GM12878 (cell line): ENCODE measurements around the gene INTS14. TPM values are rescaled to one million over a fixed set of nuclear protein-coding genes. Genes with fewer than 3 reads are reported as not detected.

Experiments used
- BACH1 ChIP-seq: fragments of 450-650 bp; IDR thresholded peaks from 2 replicates; pipeline ENCODE4 v1.6.1; 2017; ENCODE audit warnings: mild to moderate bottlenecking, borderline replicate concordance
- BMI1 ChIP-seq: fragments of 450-650 bp; IDR thresholded peaks from 2 replicates; pipeline ENCODE4 v1.6.1; 2016; ENCODE audit warnings: mild to moderate bottlenecking, moderate library complexity, borderline replicate concordance
- CBFB ChIP-seq: IDR thresholded peaks from 2 replicates; pipeline ENCODE4 v1.6.1; 2016; ENCODE audit warnings: antibody characterized with exemption, low read depth
- CBX5 ChIP-seq: sonication (generic); IDR thresholded peaks from 2 replicates; pipeline ENCODE4 v1.6.1; 2016; ENCODE audit warnings: low read depth, moderate library complexity, mild to moderate bottlenecking, inconsistent platforms
- CHD1 ChIP-seq: IDR thresholded peaks from 2 replicates; pipeline ENCODE4 v1.6.1; 2012; ENCODE audit warnings: low read depth, low read length, improper control_type of control experiment
- CHD4 ChIP-seq: fragments of 200-600 bp; sonication (generic); IDR thresholded peaks from 2 replicates; pipeline ENCODE4 v1.6.1; 2016; ENCODE audit warnings: mild to moderate bottlenecking
- DPF2 ChIP-seq: fragments of 450-650 bp; IDR thresholded peaks from 2 replicates; pipeline ENCODE4 v1.6.1; 2017; ENCODE audit warnings: mild to moderate bottlenecking
- KAT2A ChIP-seq: conservative IDR thresholded peaks from 2 replicates; pipeline ENCODE4 v1.6.1; 2011; ENCODE audit warnings: low read depth, low read length; ENCODE audit not compliant: control insufficient read depth
- KDM1A ChIP-seq: fragments of 200-600 bp; sonication (generic); IDR thresholded peaks from 2 replicates; pipeline ENCODE4 v1.6.1; 2016; ENCODE audit warnings: borderline replicate concordance
- KLF5 ChIP-seq: fragments of 450-650 bp; IDR thresholded peaks from 2 replicates; pipeline ENCODE4 v1.6.1; 2014; ENCODE audit warnings: mild to moderate bottlenecking; ENCODE audit not compliant: partially characterized antibody
- MEF2B ChIP-seq: fragments of 450-650 bp; IDR thresholded peaks from 2 replicates; pipeline ENCODE4 v1.6.1; 2018; ENCODE audit warnings: mild to moderate bottlenecking, moderate library complexity; ENCODE audit not compliant: partially characterized antibody, poor library complexity, severe bottlenecking
- MTA3 ChIP-seq: IDR thresholded peaks from 2 replicates; pipeline ENCODE4 v1.6.1; 2012; ENCODE audit warnings: low read length, inconsistent platforms, borderline replicate concordance
- NFXL1 ChIP-seq: fragments of 450-650 bp; IDR thresholded peaks from 2 replicates; pipeline ENCODE4 v1.6.1; 2017; ENCODE audit warnings: antibody characterized with exemption, mild to moderate bottlenecking, borderline replicate concordance
- NR2C1 ChIP-seq: fragments of 450-650 bp; IDR thresholded peaks from 2 replicates; pipeline ENCODE4 v1.6.1; 2017; ENCODE audit warnings: antibody characterized with exemption, mild to moderate bottlenecking, moderate library complexity
- PAX5 ChIP-seq: IDR thresholded peaks from 2 replicates; pipeline ENCODE4 v1.6.1; 2011; ENCODE audit warnings: low read depth, low read length, borderline replicate concordance
- POLR2A ChIP-seq: IDR thresholded peaks from 2 replicates; pipeline ENCODE4 v1.6.1; 2011; ENCODE audit warnings: low read depth, mild to moderate bottlenecking, low read length
- POLR2AphosphoS5 ChIP-seq: IDR thresholded peaks from 2 replicates; pipeline ENCODE4 v1.6.1; 2011; ENCODE audit warnings: mild to moderate bottlenecking, low read length, inconsistent platforms
- RAD51 ChIP-seq: fragments of 450-650 bp; IDR thresholded peaks from 2 replicates; pipeline ENCODE4 v1.6.1; 2016; ENCODE audit warnings: moderate library complexity, mild to moderate bottlenecking, inconsistent platforms
- RBBP5 ChIP-seq: fragments of 200-600 bp; sonication (generic); conservative IDR thresholded peaks from 2 replicates; pipeline ENCODE4 v1.6.1; 2016
- RELA ChIP-seq: fragments of 450-650 bp; IDR thresholded peaks from 2 replicates; pipeline ENCODE4 v1.8.0; 2014; ENCODE audit warnings: borderline replicate concordance; ENCODE audit not compliant: partially characterized antibody
- RUNX3 ChIP-seq: IDR thresholded peaks from 2 replicates; pipeline ENCODE4 v1.6.1; 2012; ENCODE audit warnings: low read length, inconsistent platforms
- SIN3A ChIP-seq: IDR thresholded peaks from 2 replicates; pipeline ENCODE4 v1.6.1; 2012; ENCODE audit warnings: low read depth, low read length, improper control_type of control experiment
- SP1 ChIP-seq: IDR thresholded peaks from one replicate; pipeline ENCODE4 v1.6.1; 2011; ENCODE audit warnings: low read depth, low read length
- SREBF2 ChIP-seq: IDR thresholded peaks from 2 replicates; pipeline ENCODE4 v1.6.1; 2012; ENCODE audit warnings: mild to moderate bottlenecking, low read length
- SUZ12 ChIP-seq: fragments of 200-600 bp; sonication (generic); IDR thresholded peaks from one replicate; pipeline ENCODE4 v1.6.1; 2018; ENCODE audit warnings: antibody characterized with exemption, mild to moderate bottlenecking; ENCODE audit not compliant: unreplicated experiment
- YY1 ChIP-seq: IDR thresholded peaks from 2 replicates; pipeline ENCODE4 v1.6.1; 2011; ENCODE audit warnings: low read depth, mild to moderate bottlenecking, low read length
- ZZZ3 ChIP-seq: IDR thresholded peaks from 2 replicates; pipeline ENCODE4 v1.6.1; 2011; ENCODE audit warnings: low read depth; ENCODE audit not compliant: control insufficient read depth, insufficient read length
- polyA plus RNA-seq, 11 experiments: library from polyadenylated mRNA; depleted of rRNA in 4 of 11; unstranded in 6 of 11; stranded (reverse) in 5 of 11; fragments of >200 nt; fragmentation: Nextera tagmentation in 4 of 11; fragmentation: Illumina TruSeq in 1 of 11; extraction: Ambion mirVana in 4 of 11; extraction: Trizol in 1 of 11; gene quantifications; 1 replicate in 1 of 11; 2 replicates in 10 of 11; pipeline versions ENCODE4 v1.2.1 to v1.2.3, GENCODE V29; 2011 to 2016; ENCODE audit warnings: inconsistent platforms in 2 of 11, missing spikeins in 2 of 11, low read depth in 1 of 11
- total RNA-seq, 4 experiments: library from RNA; depleted of rRNA in 3 of 4; stranded (reverse); fragments of >200 nt in 3 of 4; fragmentation: Illumina TruSeq in 1 of 4; extraction: Trizol in 1 of 4; gene quantifications; 2 replicates each; pipeline versions ENCODE4 v1.2.1 to v1.2.3, GENCODE V29; 2013 to 2021
- TF ChIP-seq, protein P1 (sequence below): IDR thresholded peaks from 2 replicates; pipeline ENCODE4 v1.6.1; 2012; ENCODE audit warnings: mild to moderate bottlenecking, low read depth, low read length
- TF ChIP-seq, protein P2 (sequence below): fragments of 450-650 bp; IDR thresholded peaks from 2 replicates; pipeline ENCODE4 v1.6.1; 2017; ENCODE audit warnings: mild to moderate bottlenecking, low read depth, inconsistent platforms; ENCODE audit not compliant: poor library complexity, severe bottlenecking

Gene INTS14
- total and polyA plus RNA-seq, 10 of the 15 experiments (the other 5 are each of a cell fraction or from before 2014, with no cell fraction given): 36.8 to 76.9 (median 47.7) TPM

DNA sequence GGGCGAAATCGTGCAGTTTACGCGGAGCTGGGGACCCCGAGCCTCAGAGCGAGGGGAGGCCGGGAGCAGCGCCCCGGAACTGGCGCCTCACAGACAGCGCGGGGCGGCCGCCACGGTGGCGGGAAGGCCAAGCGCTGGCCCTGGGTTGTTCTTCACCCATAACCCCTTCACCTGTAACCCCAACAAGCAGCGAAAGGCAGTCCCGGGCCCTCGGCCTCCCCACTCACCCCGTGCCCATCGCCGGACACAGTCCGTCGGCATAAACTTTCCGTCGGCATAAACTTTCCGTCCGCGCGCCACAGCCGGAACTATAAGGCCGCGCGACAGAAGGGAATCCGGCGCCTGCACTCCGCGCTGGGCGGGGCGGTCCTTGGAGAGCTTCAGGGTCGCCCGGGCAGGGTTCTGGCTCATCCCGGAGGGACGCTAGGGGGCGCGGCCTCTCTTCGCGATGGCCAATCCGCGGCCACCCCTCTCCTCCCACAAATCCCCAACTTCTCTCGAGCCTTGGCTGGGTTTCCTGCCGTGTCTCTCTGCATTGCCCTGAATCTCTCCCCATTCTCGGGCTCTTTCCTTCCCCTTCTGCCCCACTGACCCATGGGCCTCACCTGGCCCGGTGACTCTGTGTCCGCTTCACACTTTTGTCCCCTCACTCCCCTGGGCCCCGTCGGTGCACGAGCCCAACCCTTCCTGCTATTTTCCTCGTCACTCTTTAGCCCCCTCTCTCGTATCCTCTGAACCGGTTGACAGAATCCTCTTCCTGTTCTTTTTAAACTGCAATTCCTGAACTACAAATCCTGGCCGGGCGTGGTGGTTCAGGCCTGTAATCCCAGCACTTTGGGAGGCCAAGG, at the start of gene INTS14 (continued):
- TF ChIP-seq YY1 (peak; percentile 91), BACH1 (peak; percentile 59; the same call in 1 of the 2 replicates), KAT2A (no peak), ZZZ3 (no peak), SUZ12 (no peak), RUNX3 (peak; percentile 84), NFXL1 (no peak), NR2C1 (peak; percentile 88), CBFB (peak; percentile 83), CHD1 (no peak), CHD4 (no peak), POLR2A (peak; percentile 88), PAX5 (no peak), BMI1 (no peak), RELA (peak; percentile 90), RAD51 (no peak), SIN3A (peak; percentile 82; the same call in 1 of the 2 replicates), RBBP5 (no peak), DPF2 (peak; percentile 71), KDM1A (no peak), KLF5 (peak; percentile 64), SP1 (peak; percentile 77), SREBF2 (no peak; the same call in 1 of the 2 replicates), POLR2AphosphoS5 (peak; percentile 87), CBX5 (peak; percentile 91; the same call in 1 of the 2 replicates), MTA3 (peak; percentile 73; the same call in 1 of the 2 replicates), MEF2B (peak; percentile 53)
- TF ChIP-seq, protein P1, sequence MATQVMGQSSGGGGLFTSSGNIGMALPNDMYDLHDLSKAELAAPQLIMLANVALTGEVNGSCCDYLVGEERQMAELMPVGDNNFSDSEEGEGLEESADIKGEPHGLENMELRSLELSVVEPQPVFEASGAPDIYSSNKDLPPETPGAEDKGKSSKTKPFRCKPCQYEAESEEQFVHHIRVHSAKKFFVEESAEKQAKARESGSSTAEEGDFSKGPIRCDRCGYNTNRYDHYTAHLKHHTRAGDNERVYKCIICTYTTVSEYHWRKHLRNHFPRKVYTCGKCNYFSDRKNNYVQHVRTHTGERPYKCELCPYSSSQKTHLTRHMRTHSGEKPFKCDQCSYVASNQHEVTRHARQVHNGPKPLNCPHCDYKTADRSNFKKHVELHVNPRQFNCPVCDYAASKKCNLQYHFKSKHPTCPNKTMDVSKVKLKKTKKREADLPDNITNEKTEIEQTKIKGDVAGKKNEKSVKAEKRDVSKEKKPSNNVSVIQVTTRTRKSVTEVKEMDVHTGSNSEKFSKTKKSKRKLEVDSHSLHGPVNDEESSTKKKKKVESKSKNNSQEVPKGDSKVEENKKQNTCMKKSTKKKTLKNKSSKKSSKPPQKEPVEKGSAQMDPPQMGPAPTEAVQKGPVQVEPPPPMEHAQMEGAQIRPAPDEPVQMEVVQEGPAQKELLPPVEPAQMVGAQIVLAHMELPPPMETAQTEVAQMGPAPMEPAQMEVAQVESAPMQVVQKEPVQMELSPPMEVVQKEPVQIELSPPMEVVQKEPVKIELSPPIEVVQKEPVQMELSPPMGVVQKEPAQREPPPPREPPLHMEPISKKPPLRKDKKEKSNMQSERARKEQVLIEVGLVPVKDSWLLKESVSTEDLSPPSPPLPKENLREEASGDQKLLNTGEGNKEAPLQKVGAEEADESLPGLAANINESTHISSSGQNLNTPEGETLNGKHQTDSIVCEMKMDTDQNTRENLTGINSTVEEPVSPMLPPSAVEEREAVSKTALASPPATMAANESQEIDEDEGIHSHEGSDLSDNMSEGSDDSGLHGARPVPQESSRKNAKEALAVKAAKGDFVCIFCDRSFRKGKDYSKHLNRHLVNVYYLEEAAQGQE: no peak
- TF ChIP-seq, protein P2, sequence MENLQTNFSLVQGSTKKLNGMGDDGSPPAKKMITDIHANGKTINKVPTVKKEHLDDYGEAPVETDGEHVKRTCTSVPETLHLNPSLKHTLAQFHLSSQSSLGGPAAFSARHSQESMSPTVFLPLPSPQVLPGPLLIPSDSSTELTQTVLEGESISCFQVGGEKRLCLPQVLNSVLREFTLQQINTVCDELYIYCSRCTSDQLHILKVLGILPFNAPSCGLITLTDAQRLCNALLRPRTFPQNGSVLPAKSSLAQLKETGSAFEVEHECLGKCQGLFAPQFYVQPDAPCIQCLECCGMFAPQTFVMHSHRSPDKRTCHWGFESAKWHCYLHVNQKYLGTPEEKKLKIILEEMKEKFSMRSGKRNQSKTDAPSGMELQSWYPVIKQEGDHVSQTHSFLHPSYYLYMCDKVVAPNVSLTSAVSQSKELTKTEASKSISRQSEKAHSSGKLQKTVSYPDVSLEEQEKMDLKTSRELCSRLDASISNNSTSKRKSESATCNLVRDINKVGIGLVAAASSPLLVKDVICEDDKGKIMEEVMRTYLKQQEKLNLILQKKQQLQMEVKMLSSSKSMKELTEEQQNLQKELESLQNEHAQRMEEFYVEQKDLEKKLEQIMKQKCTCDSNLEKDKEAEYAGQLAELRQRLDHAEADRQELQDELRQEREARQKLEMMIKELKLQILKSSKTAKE: no peak
